NCI-H2171 treated with DMSO at 0.1 percent for 48 hours (cell line): ENCODE results near the gene IRS2.
A peak's percentile ranks its signal among the peaks of the same experiment; 100 is the strongest.

Source experiments
- DNase-seq: peaks from one replicate; lab custom pipeline; 2025; lab: John Stamatoyannopoulos, UW

The IRS2 gene

GRCh38 chr13:109802936-109803335 is 16.6 kb upstream of the IRS2 start:
- DNase-seq: no peak

- DNase-seq: no peak
Measured at GRCh38 chr13:109795011-109795410, 8.6 kb upstream of the IRS2 start.

- DNase-seq: no peak
Measured at GRCh38 chr13:109794095-109794494, 7.7 kb upstream of the IRS2 start.

GRCh38 chr13:109792416-109793059 is 6.2 kb upstream of the IRS2 start:
- DNase-seq: no peak

- peak; percentile 93 for DNase-seq
Measured at GRCh38 chr13:109790942-109791605, 4.7 kb upstream of the IRS2 start.

GRCh38 chr13:109790086-109790485 is 3.7 kb upstream of the IRS2 start:
- no peak for DNase-seq

- DNase-seq: peak; percentile 66
Measured at GRCh38 chr13:109789262-109789661, 2.9 kb upstream of the IRS2 start.

- DNase-seq: peak; percentile 19
Measured at GRCh38 chr13:109788372-109789111, 2.2 kb upstream of the IRS2 start.

- peak; percentile 57 for DNase-seq
Measured at GRCh38 chr13:109787135-109787954, 962 bp upstream of the IRS2 start.

- DNase-seq: no peak
Measured at GRCh38 chr13:109785892-109786450, 412 bp downstream of the IRS2 start.

GRCh38 chr13:109785141-109785891 is 1.1 kb downstream of the IRS2 start:
- peak; percentile 59 for DNase-seq

GRCh38 chr13:109784590-109785140 is 1.7 kb downstream of the IRS2 start:
- peak; percentile 31 for DNase-seq

- no peak for DNase-seq
Measured at GRCh38 chr13:109783815-109784589, 2.4 kb downstream of the IRS2 start.

- no peak for DNase-seq
Measured at GRCh38 chr13:109783447-109783814, 3.0 kb downstream of the IRS2 start.

GRCh38 chr13:109782823-109783431 is 3.5 kb downstream of the IRS2 start:
- no peak for DNase-seq

GRCh38 chr13:109782066-109782822 is 4.1 kb downstream of the IRS2 start:
- DNase-seq: no peak

GRCh38 chr13:109781384-109782065 is 4.9 kb downstream of the IRS2 start:
- no peak for DNase-seq

- no peak for DNase-seq
Measured at GRCh38 chr13:109780845-109781383, 5.5 kb downstream of the IRS2 start.
